Right lobe of liver (tissue), 4 donors: ENCODE data around the gene TMEM121.

Experiments used
- POLR2A ChIP-seq: fragments of 450-650 bp; IDR thresholded peaks from one replicate; pipeline ENCODE4 v1.6.1; 2017; ENCODE audit warnings: antibody characterized with exemption, mild to moderate bottlenecking
- TF ChIP-seq, protein P1 (sequence below), 4 donors: fragments of 200-600 bp in 3 of 4; fragments of 450-650 bp in 1 of 4; IDR thresholded peaks; one replicate each; pipeline versions ENCODE4 v1.5.1 to v1.8.0; 2016 to 2022; ENCODE audit warnings: antibody characterized with exemption in 4 of 4, mild to moderate bottlenecking in 2 of 4
- donor health status: DM: no; HTN: no; CAD: no.
- donor health status: DM: no; HTN: no; CAD: no.
- donor health status: DM: no; HTN: yes; CAD: no.

DNA sequence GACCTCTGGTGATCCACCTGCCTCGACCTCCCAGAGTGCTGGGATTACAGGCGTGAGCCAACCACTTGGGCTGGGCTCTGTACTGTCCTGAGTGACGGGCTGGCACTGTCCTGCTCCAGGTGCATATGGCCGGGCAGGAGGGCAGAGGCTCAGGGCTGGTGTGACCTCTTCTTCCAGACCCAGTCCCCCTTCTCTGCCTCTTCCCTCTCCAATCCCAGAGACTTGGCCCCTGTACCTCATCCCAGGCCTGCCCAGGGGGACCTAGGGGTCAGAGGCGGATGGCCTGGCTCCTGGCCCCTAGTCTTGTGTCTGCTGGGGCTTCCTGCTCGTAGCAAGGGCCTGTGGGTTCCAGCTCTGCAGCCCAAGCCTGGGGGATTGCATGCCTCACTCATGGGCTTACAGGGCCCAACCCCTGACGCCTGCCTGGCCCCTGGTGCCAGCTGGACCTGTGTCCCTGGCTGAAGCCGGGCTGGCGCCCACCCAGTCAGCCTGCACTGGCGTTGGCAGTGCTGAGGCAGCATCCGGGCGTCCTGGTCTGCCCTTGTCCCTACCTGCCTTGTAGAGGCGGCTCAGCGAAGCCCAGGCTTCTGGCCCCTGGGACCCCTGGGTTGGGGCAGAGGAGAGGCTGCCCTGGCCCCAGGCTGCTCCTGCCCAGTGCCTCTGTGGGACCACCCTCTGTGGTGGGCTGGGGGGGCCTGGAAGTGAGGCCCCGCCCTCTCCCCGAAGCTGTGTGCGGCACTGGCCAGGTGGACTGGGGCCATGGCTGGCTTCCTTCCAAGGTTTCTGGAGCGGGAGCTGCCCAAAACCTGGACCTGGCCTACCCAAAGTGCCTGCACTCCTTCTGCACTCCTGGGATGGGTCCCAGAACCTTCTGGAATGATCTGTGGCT is 31.0 kb upstream of the TMEM121 start:
- TF ChIP-seq POLR2A, result no peak
- TF ChIP-seq, protein P1, sequence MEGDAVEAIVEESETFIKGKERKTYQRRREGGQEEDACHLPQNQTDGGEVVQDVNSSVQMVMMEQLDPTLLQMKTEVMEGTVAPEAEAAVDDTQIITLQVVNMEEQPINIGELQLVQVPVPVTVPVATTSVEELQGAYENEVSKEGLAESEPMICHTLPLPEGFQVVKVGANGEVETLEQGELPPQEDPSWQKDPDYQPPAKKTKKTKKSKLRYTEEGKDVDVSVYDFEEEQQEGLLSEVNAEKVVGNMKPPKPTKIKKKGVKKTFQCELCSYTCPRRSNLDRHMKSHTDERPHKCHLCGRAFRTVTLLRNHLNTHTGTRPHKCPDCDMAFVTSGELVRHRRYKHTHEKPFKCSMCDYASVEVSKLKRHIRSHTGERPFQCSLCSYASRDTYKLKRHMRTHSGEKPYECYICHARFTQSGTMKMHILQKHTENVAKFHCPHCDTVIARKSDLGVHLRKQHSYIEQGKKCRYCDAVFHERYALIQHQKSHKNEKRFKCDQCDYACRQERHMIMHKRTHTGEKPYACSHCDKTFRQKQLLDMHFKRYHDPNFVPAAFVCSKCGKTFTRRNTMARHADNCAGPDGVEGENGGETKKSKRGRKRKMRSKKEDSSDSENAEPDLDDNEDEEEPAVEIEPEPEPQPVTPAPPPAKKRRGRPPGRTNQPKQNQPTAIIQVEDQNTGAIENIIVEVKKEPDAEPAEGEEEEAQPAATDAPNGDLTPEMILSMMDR (IDR thresholded peaks at IDR 0.05), result no peak
